ENCODE results near the gene RGL1. TPM values are rescaled to one million over a fixed set of nuclear protein-coding genes. Genes with fewer than 3 reads are reported as not detected.
A peak's percentile ranks its signal among the peaks of the same experiment; 100 is the strongest.

The RGL1 gene
- total RNA-seq, 1 experiment from 2014 or later, result 1.3 TPM

GRCh38 chr1:183915625-183916510, 110.9 kb downstream of the RGL1 start:
- Histone ChIP-seq H4K20me1 (ENCODE audit: insufficient read depth) (no peaks in the 10 kb centered on the region), H3K4me2 (ENCODE audit: low read length) (peak overlapping the region; percentile 64), H3K9me2 (ENCODE audit: insufficient read depth) (no peaks in the 10 kb centered on the region), H3K4me1 (ENCODE audit: control insufficient read depth in 1 of 2, insufficient read depth in 2 of 2, low read length in 2 of 2) (peaks cover 2 to 12% of the 10 kb centered on the region in 2 experiments; a peak in 2 of 4 replicates), H3K27me3 (ENCODE audit: insufficient read depth, low read length) (no peaks in the 10 kb centered on the region), H3K4me3 (replicated peaks in 1 of 2; ENCODE audit: low read depth in 1 of 2, low read length in 2 of 2) (peak overlapping the region in 1 of 2 experiments; percentile 11; a peak in 1 of 4 replicates), H3K9me3 (ENCODE audit: control insufficient read depth in 1 of 2, insufficient read depth in 1 of 2, low read depth in 1 of 2, low read length in 2 of 2) (no peaks in the 10 kb centered on the region), H2AFZ (ENCODE audit: low read depth, low read length, poor library complexity, severe bottlenecking) (peak overlapping the region; percentile 79), H3K9ac (ENCODE audit: low read length) (peak overlapping the region; percentile 5; the same call in 1 of the 2 replicates), H3K27ac (ENCODE audit: low read depth, low read length) (no peak overlapping the region), H3K79me2 (ENCODE audit: insufficient read depth, low read length) (no peaks in the 10 kb centered on the region), H3K36me3 (ENCODE audit: control insufficient read depth in 1 of 2, insufficient read depth in 2 of 2, low read length in 2 of 2) (no peaks in the 10 kb centered on the region)
- DNase-seq (ENCODE audit: low read depth, low spot score) (peak; percentile 91), ATAC-seq (peak; percentile 93)
- intact Hi-C loops (cut with micrococcal nuclease), result loop anchor here (1.0 to 10.0 kb wide), 5 partner anchors 231 to 749 kb away; partner anchors contain the start of gene ARPC5
- BruUV-seq (replicated peaks), result no TSS peak
- RAD21 ChIA-PET (ENCODE audit: low non-redundant PET in 1 of 2, low total read pairs in 2 of 2, uncharacterized antibody in 2 of 2, unreplicated experiment in 2 of 2), result interaction anchor here (0.6 to 1.4 kb wide), 6 partner anchors 231 to 763 kb away, joined by 3 to 9 read pairs (median 3); no protein-coding TSS in a partner anchor
- POLR2A ChIA-PET, result interaction anchor here (1.0 kb wide), 1 partner anchor 231 kb away, joined by 3 read pairs; no protein-coding TSS in a partner anchor
- TF ChIP-seq CBX3 (IDR thresholded peaks at IDR 0.05; ENCODE audit: low read depth) (peak; percentile 84), CTCF (IDR thresholded peaks at IDR 0.05 in 2 of 3, conservative IDR thresholded peaks at IDR 0.05 in 1 of 3; ENCODE audit: borderline replicate concordance in 1 of 3, insufficient read depth in 1 of 3, low read depth in 2 of 3, low read length in 2 of 3) (peak; percentile 63 to 91 (median 83)), FOSL1 (IDR thresholded peaks at IDR 0.05; ENCODE audit: low read depth) (peak; percentile 85), REST (IDR thresholded peaks at IDR 0.05; ENCODE audit: low read depth) (no peak), RAD21 (IDR thresholded peaks at IDR 0.05; ENCODE audit: low read depth) (peak; percentile 96), POLR2A (IDR thresholded peaks at IDR 0.05; ENCODE audit: borderline replicate concordance, extremely low read depth, insufficient read depth, insufficient read length) (no peak), JUND (IDR thresholded peaks at IDR 0.05) (peak; percentile 79), YY1 (IDR thresholded peaks at IDR 0.05; ENCODE audit: extremely low read depth, insufficient replicate concordance, low read depth, low read length) (peak; percentile 60), ATF3 (IDR thresholded peaks at IDR 0.05) (no peak), SP1 (IDR thresholded peaks at IDR 0.05; ENCODE audit: low read depth) (peak; percentile 26; the same call in 1 of the 2 replicates), SRF (IDR thresholded peaks at IDR 0.05; ENCODE audit: low read depth) (peak; percentile 45; the same call in 1 of the 2 replicates), MAX (IDR thresholded peaks at IDR 0.05) (peak; percentile 72)
- CTCF ChIA-PET, result interaction anchor here (0.5 to 3.8 kb wide), 26 partner anchors 8 to 953 kb away, joined by 3 to 83 read pairs (median 4); partner anchors contain the start of genes APOBEC4 and TSEN15
